ENCODE results near the gene FUCA1. TPM values are rescaled to one million over a fixed set of nuclear protein-coding genes. Genes with fewer than 3 reads are reported as not detected.

The FUCA1 gene
- total and polyA plus RNA-seq, 2 donors (not counting 3 experiments of a cell fraction or from before 2014, with no cell fraction given): 4.9 to 5.6 TPM

GRCh38 chr1:23895082-23895481 lies 27.0 kb upstream of the FUCA1 start:
- H3K9me3 ChIP-seq (replicated peaks; ENCODE audit: control insufficient read depth, insufficient read depth, low read length): no peaks in the 10 kb centered on the region
- no peak overlapping the region for H3K9ac ChIP-seq (replicated peaks; ENCODE audit: extremely low read depth, insufficient read depth, low read length)
- TF ChIP-seq, protein P1, sequence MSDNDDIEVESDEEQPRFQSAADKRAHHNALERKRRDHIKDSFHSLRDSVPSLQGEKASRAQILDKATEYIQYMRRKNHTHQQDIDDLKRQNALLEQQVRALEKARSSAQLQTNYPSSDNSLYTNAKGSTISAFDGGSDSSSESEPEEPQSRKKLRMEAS (IDR thresholded peaks at IDR 0.05; ENCODE audit: insufficient read depth, insufficient read length): no peak
- TF ChIP-seq FOS (IDR thresholded peaks at IDR 0.05; ENCODE audit: borderline replicate concordance, insufficient read depth, low read length) (no peak), EZH2 (IDR thresholded peaks at IDR 0.05; ENCODE audit: borderline replicate concordance, low read depth, low read length, severe bottlenecking) (no peak), JUN (IDR thresholded peaks at IDR 0.05; ENCODE audit: borderline replicate concordance, insufficient read depth, insufficient read length, low read depth) (no peak), POLR2A (IDR thresholded peaks at IDR 0.05; ENCODE audit: low read depth, low read length) (no peak)
- peaks cover 0 to 2% of the 10 kb centered on the region in 2 experiments for H3K27me3 ChIP-seq (ENCODE audit: control insufficient read depth in 2 of 2, insufficient read depth in 2 of 2, low read length in 2 of 2)
- FAIRE-seq (no peak), DNase-seq (ENCODE audit: low read depth, low spot score) (no peak)
- no peak overlapping the region for H3K4me3 ChIP-seq (replicated peaks in 1 of 3; ENCODE audit: insufficient read depth in 1 of 3, low read depth in 1 of 3, low read length in 3 of 3)
- H3K27ac ChIP-seq (ENCODE audit: insufficient read depth, low read depth, low read length): no peak overlapping the region
- no peaks in the 10 kb centered on the region for H3K4me1 ChIP-seq (ENCODE audit: control insufficient read depth, extremely low read depth, insufficient read depth, low read length)
- BruUV-seq (replicated peaks): no TSS peak
- ChIA-PET CTCF (no interaction called here), POLR2A (no interaction called here)
- intact Hi-C loops (cut with micrococcal nuclease): no loop called here
- H4K20me1 ChIP-seq (replicated peaks; ENCODE audit: control insufficient read depth, extremely low read depth, insufficient read depth, low read length): no peaks in the 10 kb centered on the region
- H3K4me2 ChIP-seq (ENCODE audit: insufficient read depth, low read length): no peak overlapping the region
- H3K36me3 ChIP-seq (ENCODE audit: control insufficient read depth in 2 of 2, extremely low read depth in 1 of 2, insufficient read depth in 2 of 2, low read length in 2 of 2): no peaks in the 10 kb centered on the region
- H2AFZ ChIP-seq (ENCODE audit: low read depth, low read length): no peak overlapping the region
- no peaks in the 10 kb centered on the region for H3K79me2 ChIP-seq (ENCODE audit: control insufficient read depth, insufficient read depth, low read length)
- dilution Hi-C loops (cut with MboI; ENCODE audit: extremely low pct_ligation_motif_present, low sequenced_read_pairs): no loop called here
- no peaks in the 10 kb centered on the region for H3K9me1 ChIP-seq (replicated peaks; ENCODE audit: control insufficient read depth, extremely low read depth, insufficient read depth, low read length)

DNA sequence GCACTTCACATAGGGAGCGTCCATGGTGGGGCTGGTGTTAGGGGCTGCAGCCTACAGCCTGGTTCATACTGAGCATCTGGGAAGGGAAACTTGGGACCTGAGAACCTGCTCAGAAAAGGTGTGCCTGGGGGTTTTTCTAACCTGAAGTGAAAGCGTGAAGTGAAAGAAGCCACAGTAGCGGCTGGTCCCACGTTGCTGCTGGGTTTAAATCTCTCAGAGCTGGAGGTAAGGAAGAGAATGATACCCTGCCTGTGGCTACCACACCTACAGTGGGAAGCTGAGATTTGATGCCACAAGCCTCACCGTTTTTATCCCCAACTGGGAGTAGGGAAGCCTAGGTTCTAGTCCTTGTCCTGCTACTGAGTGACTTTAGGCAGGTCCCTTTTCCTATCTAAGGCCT lies 21.0 kb upstream of the FUCA1 start:
- dilution Hi-C loops (cut with MboI; ENCODE audit: extremely low pct_ligation_motif_present, low sequenced_read_pairs): no loop called here
- DNase-seq (ENCODE audit: low read depth, low spot score) (no peak), FAIRE-seq (no peak)
- ChIA-PET CTCF (no interaction called here), POLR2A (no interaction called here)
- no TSS peak for BruUV-seq (replicated peaks)
- Histone ChIP-seq H3K4me3 (replicated peaks in 1 of 3; ENCODE audit: insufficient read depth in 1 of 3, low read depth in 1 of 3, low read length in 3 of 3) (no peak overlapping the region), H3K36me3 (ENCODE audit: control insufficient read depth in 2 of 2, extremely low read depth in 1 of 2, insufficient read depth in 2 of 2, low read length in 2 of 2) (no peaks in the 10 kb centered on the region), H3K9ac (replicated peaks; ENCODE audit: extremely low read depth, insufficient read depth, low read length) (no peak overlapping the region), H3K9me1 (replicated peaks; ENCODE audit: control insufficient read depth, extremely low read depth, insufficient read depth, low read length) (no peaks in the 10 kb centered on the region), H2AFZ (ENCODE audit: low read depth, low read length) (no peak overlapping the region), H3K9me3 (replicated peaks; ENCODE audit: control insufficient read depth, insufficient read depth, low read length) (no peaks in the 10 kb centered on the region), H4K20me1 (replicated peaks; ENCODE audit: control insufficient read depth, extremely low read depth, insufficient read depth, low read length) (no peaks in the 10 kb centered on the region), H3K4me2 (ENCODE audit: insufficient read depth, low read length) (no peak overlapping the region), H3K79me2 (ENCODE audit: control insufficient read depth, insufficient read depth, low read length) (no peaks in the 10 kb centered on the region), H3K27ac (ENCODE audit: insufficient read depth, low read depth, low read length) (no peak overlapping the region), H3K27me3 (ENCODE audit: control insufficient read depth in 2 of 2, insufficient read depth in 2 of 2, low read length in 2 of 2) (peaks cover 0 to 2% of the 10 kb centered on the region in 2 experiments), H3K4me1 (ENCODE audit: control insufficient read depth, extremely low read depth, insufficient read depth, low read length) (no peaks in the 10 kb centered on the region)
- TF ChIP-seq POLR2A (IDR thresholded peaks at IDR 0.05; ENCODE audit: low read depth, low read length) (no peak), JUN (IDR thresholded peaks at IDR 0.05; ENCODE audit: borderline replicate concordance, insufficient read depth, insufficient read length, low read depth) (no peak), FOS (IDR thresholded peaks at IDR 0.05; ENCODE audit: borderline replicate concordance, insufficient read depth, low read length) (no peak), MYC (IDR thresholded peaks at IDR 0.05; ENCODE audit: low read depth, low read length) (no peak), POLR2AphosphoS5 (IDR thresholded peaks at IDR 0.05; ENCODE audit: insufficient read depth, low read depth, low read length) (no peak), EZH2 (IDR thresholded peaks at IDR 0.05; ENCODE audit: borderline replicate concordance, low read depth, low read length, severe bottlenecking) (no peak), GATA2 (IDR thresholded peaks at IDR 0.05; ENCODE audit: insufficient read depth, insufficient read length, low read depth, low read length) (no peak)
- TF ChIP-seq, protein P1 (IDR thresholded peaks at IDR 0.05; ENCODE audit: insufficient read depth, insufficient read length): no peak
- TF ChIP-seq, protein P2, sequence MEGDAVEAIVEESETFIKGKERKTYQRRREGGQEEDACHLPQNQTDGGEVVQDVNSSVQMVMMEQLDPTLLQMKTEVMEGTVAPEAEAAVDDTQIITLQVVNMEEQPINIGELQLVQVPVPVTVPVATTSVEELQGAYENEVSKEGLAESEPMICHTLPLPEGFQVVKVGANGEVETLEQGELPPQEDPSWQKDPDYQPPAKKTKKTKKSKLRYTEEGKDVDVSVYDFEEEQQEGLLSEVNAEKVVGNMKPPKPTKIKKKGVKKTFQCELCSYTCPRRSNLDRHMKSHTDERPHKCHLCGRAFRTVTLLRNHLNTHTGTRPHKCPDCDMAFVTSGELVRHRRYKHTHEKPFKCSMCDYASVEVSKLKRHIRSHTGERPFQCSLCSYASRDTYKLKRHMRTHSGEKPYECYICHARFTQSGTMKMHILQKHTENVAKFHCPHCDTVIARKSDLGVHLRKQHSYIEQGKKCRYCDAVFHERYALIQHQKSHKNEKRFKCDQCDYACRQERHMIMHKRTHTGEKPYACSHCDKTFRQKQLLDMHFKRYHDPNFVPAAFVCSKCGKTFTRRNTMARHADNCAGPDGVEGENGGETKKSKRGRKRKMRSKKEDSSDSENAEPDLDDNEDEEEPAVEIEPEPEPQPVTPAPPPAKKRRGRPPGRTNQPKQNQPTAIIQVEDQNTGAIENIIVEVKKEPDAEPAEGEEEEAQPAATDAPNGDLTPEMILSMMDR (IDR thresholded peaks at IDR 0.05; ENCODE audit: extremely low read depth in 1 of 2, insufficient read depth in 1 of 2, low read depth in 1 of 2, low read length in 2 of 2): no peak
- intact Hi-C loops (cut with micrococcal nuclease): no loop called here
